NT2/D1 (cell line): Measurements from ENCODE around the gene IGFL3.

Source experiments
- YY1 ChIP-seq: IDR thresholded peaks from 2 replicates; pipeline ENCODE4 v1.6.1; 2011; ENCODE audit not compliant: insufficient read length, insufficient read depth
- ZNF274 ChIP-seq: IDR thresholded peaks from 2 replicates; pipeline ENCODE4 v1.6.1; 2011; ENCODE audit warnings: mild to moderate bottlenecking, low read depth, low read length

GRCh38 chr19:46142294-46142693 lies 17.8 kb upstream of the IGFL3 start:
- TF ChIP-seq YY1 (no peak), ZNF274 (no peak)
